OCI-LY1 (cell line): Measurements from ENCODE around the gene PRPSAP1.

Experiments
- EZH2 ChIP-seq: fragments of 200-600 bp; sonication (generic), shearing (Covaris generic); IDR thresholded peaks from 2 replicates; pipeline ENCODE4 v1.8.0; 2017; ENCODE audit warnings: borderline replicate concordance, mixed run types, mild to moderate bottlenecking, antibody characterized with exemption, low read length, moderate library complexity, mixed read lengths
- TF ChIP-seq, protein P1 (sequence below): fragments of 200-600 bp; sonication (generic), shearing (Covaris generic); IDR thresholded peaks from 2 replicates; pipeline ENCODE4 v1.5.1; 2017; ENCODE audit warnings: mild to moderate bottlenecking, antibody characterized with exemption, low read length, moderate library complexity, mixed read lengths

GRCh38 chr17:76262732-76263344 lies 90.9 kb downstream of the PRPSAP1 start:
- TF ChIP-seq, protein P1, sequence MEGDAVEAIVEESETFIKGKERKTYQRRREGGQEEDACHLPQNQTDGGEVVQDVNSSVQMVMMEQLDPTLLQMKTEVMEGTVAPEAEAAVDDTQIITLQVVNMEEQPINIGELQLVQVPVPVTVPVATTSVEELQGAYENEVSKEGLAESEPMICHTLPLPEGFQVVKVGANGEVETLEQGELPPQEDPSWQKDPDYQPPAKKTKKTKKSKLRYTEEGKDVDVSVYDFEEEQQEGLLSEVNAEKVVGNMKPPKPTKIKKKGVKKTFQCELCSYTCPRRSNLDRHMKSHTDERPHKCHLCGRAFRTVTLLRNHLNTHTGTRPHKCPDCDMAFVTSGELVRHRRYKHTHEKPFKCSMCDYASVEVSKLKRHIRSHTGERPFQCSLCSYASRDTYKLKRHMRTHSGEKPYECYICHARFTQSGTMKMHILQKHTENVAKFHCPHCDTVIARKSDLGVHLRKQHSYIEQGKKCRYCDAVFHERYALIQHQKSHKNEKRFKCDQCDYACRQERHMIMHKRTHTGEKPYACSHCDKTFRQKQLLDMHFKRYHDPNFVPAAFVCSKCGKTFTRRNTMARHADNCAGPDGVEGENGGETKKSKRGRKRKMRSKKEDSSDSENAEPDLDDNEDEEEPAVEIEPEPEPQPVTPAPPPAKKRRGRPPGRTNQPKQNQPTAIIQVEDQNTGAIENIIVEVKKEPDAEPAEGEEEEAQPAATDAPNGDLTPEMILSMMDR = no peak
- no peak for TF ChIP-seq EZH2
